HepG2 (cell line): Measurements from ENCODE around the gene ADAM10. TPM values are rescaled to one million over a fixed set of nuclear protein-coding genes. Genes with fewer than 3 reads are reported as not detected.

Experiments used
- ATAC-seq: fragments of 200-7000 bp; cut with Tn5 transposase; 3 replicates; pipeline ENCODE4 v1.9.1; 2020; ENCODE audit warnings: mild to moderate bottlenecking, moderate library complexity
- BruUV-seq: library from RNA; stranded (reverse); fragments of 400-500 nt; replicated peaks from 2 replicates; lab custom pipeline; 2021; lab: Mats Ljungman, UMichigan
- CTCF ChIA-PET: fragments of 300-600 bp; formaldehyde crosslinking; extraction: SDS; loops from one replicate; lab custom pipeline; 2021; ENCODE audit warnings: low total read pairs, inconsistent platforms, low intra/inter-chr PET ratio; lab: Yijun Ruan, JAX
- POLR2A ChIA-PET: fragments of 350-600 bp; sonication (Branson Sonifier 250); formaldehyde crosslinking; loops from one replicate; lab custom pipeline; 2020; ENCODE audit warnings: antibody characterized with exemption, inconsistent platforms; lab: Yijun Ruan, JAX
- DNase-seq: peaks from one replicate; pipeline ENCODE4 v3.0.0-alpha.2; 2015; ENCODE audit warnings: low spot score
- FAIRE-seq: peaks from 3 replicates; lab custom pipeline; 2011; peaks lifted over from hg19 to GRCh38; lab: Jason Lieb, UNC
- H2AFZ ChIP-seq: one replicate; pipeline ENCODE4 v1.6.1; 2011; ENCODE audit warnings: low read length, inconsistent platforms
- H3K27ac ChIP-seq: fragments of 300-600 bp; 3 replicates; pipeline ENCODE4 v1.8.0; 2011; ENCODE audit warnings: mixed run types, mild to moderate bottlenecking, mixed read lengths, low read length, inconsistent platforms; ENCODE audit not compliant: insufficient read depth; ENCODE audit errors: extremely low read length
- H3K27me3 ChIP-seq, 2 experiments: fragments of 200-600 bp in 1 of 2; 2 replicates in 1 of 2; 3 replicates in 1 of 2; pipeline versions ENCODE4 v1.6.0 to v1.8.0; 2011; ENCODE audit warnings: low read length in 2 of 2, mild to moderate bottlenecking in 2 of 2, moderate library complexity in 2 of 2, inconsistent platforms in 1 of 2; ENCODE audit not compliant: insufficient read depth in 2 of 2, control insufficient read depth in 1 of 2
- H3K36me3 ChIP-seq, 2 experiments: fragments of 200-600 bp in 1 of 2; replicated peaks in 1 of 2; 2 replicates in 1 of 2; 3 replicates in 1 of 2; pipeline versions ENCODE4 v1.5.1 to v1.8.0; 2011; ENCODE audit warnings: low read length in 2 of 2, inconsistent platforms in 1 of 2; ENCODE audit not compliant: insufficient read depth in 2 of 2, control insufficient read depth in 1 of 2
- H3K4me1 ChIP-seq: 2 replicates; pipeline ENCODE4 v1.5.1; 2012; ENCODE audit warnings: low read length, inconsistent platforms; ENCODE audit not compliant: insufficient read depth
- H3K4me2 ChIP-seq: 2 replicates; pipeline ENCODE4 v1.6.0; 2011; ENCODE audit warnings: low read depth, low read length, inconsistent platforms
- H3K4me3 ChIP-seq, 3 experiments: fragments of 200-600 bp in 1 of 3; sonication (generic), shearing (Covaris generic) in 1 of 3; replicated peaks in 1 of 3; 2 replicates each; pipeline ENCODE4 v1.5.1; 2011 to 2016; ENCODE audit warnings: low read length in 3 of 3, inconsistent platforms in 2 of 3, low read depth in 2 of 3, mild to moderate bottlenecking in 2 of 3, control low read depth in 1 of 3, mixed read lengths in 1 of 3; ENCODE audit not compliant: insufficient read depth in 1 of 3
- H3K79me2 ChIP-seq: one replicate; pipeline ENCODE4 v1.6.1; 2011; ENCODE audit warnings: low read length, inconsistent platforms; ENCODE audit not compliant: insufficient read depth
- H3K9ac ChIP-seq: 2 replicates; pipeline ENCODE4 v1.6.0; 2011; ENCODE audit warnings: mild to moderate bottlenecking, low read depth, low read length, inconsistent platforms; ENCODE audit not compliant: insufficient read depth
- H3K9me3 ChIP-seq: 2 replicates; pipeline ENCODE4 v1.5.1; 2012; ENCODE audit warnings: mild to moderate bottlenecking, low read length
- H4K20me1 ChIP-seq: 2 replicates; pipeline ENCODE4 v1.6.0; 2011; ENCODE audit warnings: inconsistent platforms, mild to moderate bottlenecking, low read length, moderate library complexity; ENCODE audit not compliant: insufficient read depth
- HNF4G ChIP-seq, 2 experiments: sonication (generic) in 1 of 2; formaldehyde crosslinking in 1 of 2; IDR thresholded peaks; 2 replicates each; pipeline versions ENCODE4 v1.4.0 to v1.6.1; 2011 to 2020; ENCODE audit warnings: borderline replicate concordance in 2 of 2, low read depth in 2 of 2, mild to moderate bottlenecking in 2 of 2, low read length in 1 of 2, missing genetic modification reagents in 1 of 2, moderate library complexity in 1 of 2
- KDM2A ChIP-seq: sonication (generic); formaldehyde crosslinking; IDR thresholded peaks from 2 replicates; pipeline ENCODE4 v1.4.0; 2020; ENCODE audit warnings: low read depth, missing genetic modification reagents, borderline replicate concordance
- PHF5A ChIP-seq: IDR thresholded peaks from one replicate; pipeline ENCODE4 v1.6.1; 2018; ENCODE audit warnings: low read depth, missing genetic modification reagents; ENCODE audit not compliant: unreplicated experiment
- SAFB2 ChIP-seq: sonication (generic); formaldehyde crosslinking; IDR thresholded peaks from 2 replicates; pipeline ENCODE4 v1.5.1; 2020; ENCODE audit warnings: missing genetic modification reagents, low read depth, mild to moderate bottlenecking, borderline replicate concordance
- ZBTB34 ChIP-seq: sonication (generic); formaldehyde crosslinking; IDR thresholded peaks from 2 replicates; pipeline ENCODE4 v1.8.0; 2022; ENCODE audit warnings: mild to moderate bottlenecking, missing genetic modification reagents
- ZNF672 ChIP-seq: sonication (generic); formaldehyde crosslinking; IDR thresholded peaks from 2 replicates; pipeline ENCODE4 v1.8.1; 2022; ENCODE audit warnings: missing genetic modification reagents
- WGBS: methylation state at CpG from one replicate; pipeline ENCODE4 v1.1.6; 2017; ENCODE audit warnings: low lambda C conversion rate; 5-methylcytosine and 5-hydroxymethylcytosine counted together
- in situ Hi-C: cut with HindIII; loops from 2 replicates; pipeline ENCODE4 v1.10.0; 2017; ENCODE audit warnings: low pct_unique_long_range_greater_than_20kb; ENCODE audit not compliant: extremely low pct_ligation_motif_present
- intact Hi-C: fragments of 100-400 bp; cut with micrococcal nuclease; formaldehyde crosslinking; loops from one replicate; pipeline ENCODE4 v1.10.0; 2022; ENCODE audit not compliant: unreplicated experiment
- polyA plus RNA-seq, 8 experiments: library from polyadenylated mRNA; depleted of rRNA in 3 of 8; stranded (reverse) in 7 of 8; unstranded in 1 of 8; fragments of >200 nt; fragmentation: Illumina TruSeq in 4 of 8; extraction: Trizol in 4 of 8; gene quantifications; 2 replicates each; pipeline versions ENCODE4 v1.2.1 to v1.2.3, GENCODE V29; 2011 to 2016; ENCODE audit warnings: low read depth in 4 of 8, missing spikeins in 1 of 8, mixed read lengths in 1 of 8; ENCODE audit not compliant: insufficient read depth in 1 of 8
- total RNA-seq, 5 experiments: library from RNA; depleted of rRNA; stranded (reverse); fragments of >200 nt; fragmentation: Illumina TruSeq; extraction: Trizol; gene quantifications; 2 replicates each; pipeline ENCODE4 v1.2.3, GENCODE V29; 2016; ENCODE audit warnings: low read depth in 1 of 5
- TF ChIP-seq, protein P1 (sequence below), 2 experiments: IDR thresholded peaks; 2 replicates each; pipeline ENCODE4 v1.6.1; 2011 to 2012; ENCODE audit warnings: low read length in 2 of 2, borderline replicate concordance in 1 of 2, low read depth in 1 of 2, mild to moderate bottlenecking in 1 of 2, moderate library complexity in 1 of 2
- TF ChIP-seq, protein P2 (sequence below): sonication (generic); formaldehyde crosslinking; IDR thresholded peaks from 2 replicates; pipeline ENCODE4 v1.4.0; 2020; ENCODE audit warnings: missing genetic modification reagents, mild to moderate bottlenecking, borderline replicate concordance
- TF ChIP-seq, protein P3 (sequence below): IDR thresholded peaks from 2 replicates; pipeline ENCODE4 v1.4.0; 2020; ENCODE audit warnings: mild to moderate bottlenecking, missing genetic modification reagents

The ADAM10 gene
- total and polyA plus RNA-seq, 2 of the 13 experiments (the other 11 are each of a cell fraction or from before 2014, with no cell fraction given): 92.7 to 125 TPM

DNA sequence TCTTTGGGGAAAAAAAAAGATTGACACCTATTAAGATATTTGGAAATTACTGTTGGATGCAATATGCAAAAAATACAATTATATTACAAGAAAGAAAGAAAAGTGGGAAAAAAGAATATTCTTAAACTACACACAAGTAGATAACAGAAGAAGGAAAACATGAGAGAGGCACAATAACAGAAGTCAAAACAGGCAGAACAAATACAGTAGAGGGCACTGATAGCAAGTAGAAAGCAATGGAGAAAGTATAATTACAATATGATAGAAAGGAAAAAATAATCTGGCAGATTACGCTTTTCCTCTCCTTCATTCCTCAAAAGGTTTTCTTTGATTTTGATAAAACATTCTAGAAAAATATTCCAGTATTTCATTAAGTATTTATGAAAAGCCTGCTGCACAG lies 72.1 kb downstream of the ADAM10 start:
- TF ChIP-seq, protein P1, sequence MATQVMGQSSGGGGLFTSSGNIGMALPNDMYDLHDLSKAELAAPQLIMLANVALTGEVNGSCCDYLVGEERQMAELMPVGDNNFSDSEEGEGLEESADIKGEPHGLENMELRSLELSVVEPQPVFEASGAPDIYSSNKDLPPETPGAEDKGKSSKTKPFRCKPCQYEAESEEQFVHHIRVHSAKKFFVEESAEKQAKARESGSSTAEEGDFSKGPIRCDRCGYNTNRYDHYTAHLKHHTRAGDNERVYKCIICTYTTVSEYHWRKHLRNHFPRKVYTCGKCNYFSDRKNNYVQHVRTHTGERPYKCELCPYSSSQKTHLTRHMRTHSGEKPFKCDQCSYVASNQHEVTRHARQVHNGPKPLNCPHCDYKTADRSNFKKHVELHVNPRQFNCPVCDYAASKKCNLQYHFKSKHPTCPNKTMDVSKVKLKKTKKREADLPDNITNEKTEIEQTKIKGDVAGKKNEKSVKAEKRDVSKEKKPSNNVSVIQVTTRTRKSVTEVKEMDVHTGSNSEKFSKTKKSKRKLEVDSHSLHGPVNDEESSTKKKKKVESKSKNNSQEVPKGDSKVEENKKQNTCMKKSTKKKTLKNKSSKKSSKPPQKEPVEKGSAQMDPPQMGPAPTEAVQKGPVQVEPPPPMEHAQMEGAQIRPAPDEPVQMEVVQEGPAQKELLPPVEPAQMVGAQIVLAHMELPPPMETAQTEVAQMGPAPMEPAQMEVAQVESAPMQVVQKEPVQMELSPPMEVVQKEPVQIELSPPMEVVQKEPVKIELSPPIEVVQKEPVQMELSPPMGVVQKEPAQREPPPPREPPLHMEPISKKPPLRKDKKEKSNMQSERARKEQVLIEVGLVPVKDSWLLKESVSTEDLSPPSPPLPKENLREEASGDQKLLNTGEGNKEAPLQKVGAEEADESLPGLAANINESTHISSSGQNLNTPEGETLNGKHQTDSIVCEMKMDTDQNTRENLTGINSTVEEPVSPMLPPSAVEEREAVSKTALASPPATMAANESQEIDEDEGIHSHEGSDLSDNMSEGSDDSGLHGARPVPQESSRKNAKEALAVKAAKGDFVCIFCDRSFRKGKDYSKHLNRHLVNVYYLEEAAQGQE (IDR thresholded peaks at IDR 0.05; ENCODE audit: borderline replicate concordance in 1 of 2, low read depth in 1 of 2, low read length in 2 of 2): no peak
- TF ChIP-seq KDM2A (no peak), HNF4G (IDR thresholded peaks at IDR 0.05; ENCODE audit: borderline replicate concordance, low read depth, low read length) (no peak), HNF4G (CRISPR knock-in tag; IDR thresholded peaks at IDR 0.05; ENCODE audit: borderline replicate concordance, low read depth) (no peak), SAFB2 (CRISPR knock-in tag) (no peak), ZBTB34 (CRISPR knock-in tag) (no peak), ZNF672 (CRISPR knock-in tag) (no peak), PHF5A (CRISPR knock-in tag) (no peak)
- TF ChIP-seq, protein P2, sequence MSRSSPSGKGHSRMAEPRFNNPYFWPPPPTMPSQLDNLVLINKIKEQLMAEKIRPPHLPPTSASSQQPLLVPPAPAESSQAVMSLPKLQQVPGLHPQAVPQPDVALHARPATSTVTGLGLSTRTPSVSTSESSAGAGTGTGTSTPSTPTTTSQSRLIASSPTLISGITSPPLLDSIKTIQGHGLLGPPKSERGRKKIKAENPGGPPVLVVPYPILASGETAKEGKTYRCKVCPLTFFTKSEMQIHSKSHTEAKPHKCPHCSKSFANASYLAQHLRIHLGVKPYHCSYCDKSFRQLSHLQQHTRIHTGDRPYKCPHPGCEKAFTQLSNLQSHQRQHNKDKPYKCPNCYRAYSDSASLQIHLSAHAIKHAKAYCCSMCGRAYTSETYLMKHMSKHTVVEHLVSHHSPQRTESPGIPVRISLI (CRISPR knock-in tag): no peak
- TF ChIP-seq, protein P3, sequence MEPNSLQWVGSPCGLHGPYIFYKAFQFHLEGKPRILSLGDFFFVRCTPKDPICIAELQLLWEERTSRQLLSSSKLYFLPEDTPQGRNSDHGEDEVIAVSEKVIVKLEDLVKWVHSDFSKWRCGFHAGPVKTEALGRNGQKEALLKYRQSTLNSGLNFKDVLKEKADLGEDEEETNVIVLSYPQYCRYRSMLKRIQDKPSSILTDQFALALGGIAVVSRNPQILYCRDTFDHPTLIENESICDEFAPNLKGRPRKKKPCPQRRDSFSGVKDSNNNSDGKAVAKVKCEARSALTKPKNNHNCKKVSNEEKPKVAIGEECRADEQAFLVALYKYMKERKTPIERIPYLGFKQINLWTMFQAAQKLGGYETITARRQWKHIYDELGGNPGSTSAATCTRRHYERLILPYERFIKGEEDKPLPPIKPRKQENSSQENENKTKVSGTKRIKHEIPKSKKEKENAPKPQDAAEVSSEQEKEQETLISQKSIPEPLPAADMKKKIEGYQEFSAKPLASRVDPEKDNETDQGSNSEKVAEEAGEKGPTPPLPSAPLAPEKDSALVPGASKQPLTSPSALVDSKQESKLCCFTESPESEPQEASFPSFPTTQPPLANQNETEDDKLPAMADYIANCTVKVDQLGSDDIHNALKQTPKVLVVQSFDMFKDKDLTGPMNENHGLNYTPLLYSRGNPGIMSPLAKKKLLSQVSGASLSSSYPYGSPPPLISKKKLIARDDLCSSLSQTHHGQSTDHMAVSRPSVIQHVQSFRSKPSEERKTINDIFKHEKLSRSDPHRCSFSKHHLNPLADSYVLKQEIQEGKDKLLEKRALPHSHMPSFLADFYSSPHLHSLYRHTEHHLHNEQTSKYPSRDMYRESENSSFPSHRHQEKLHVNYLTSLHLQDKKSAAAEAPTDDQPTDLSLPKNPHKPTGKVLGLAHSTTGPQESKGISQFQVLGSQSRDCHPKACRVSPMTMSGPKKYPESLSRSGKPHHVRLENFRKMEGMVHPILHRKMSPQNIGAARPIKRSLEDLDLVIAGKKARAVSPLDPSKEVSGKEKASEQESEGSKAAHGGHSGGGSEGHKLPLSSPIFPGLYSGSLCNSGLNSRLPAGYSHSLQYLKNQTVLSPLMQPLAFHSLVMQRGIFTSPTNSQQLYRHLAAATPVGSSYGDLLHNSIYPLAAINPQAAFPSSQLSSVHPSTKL (CRISPR knock-in tag): no peak
- Histone ChIP-seq H4K20me1 (0 out of 2 replicates have a peak, but pooled peaks cover 2% of the 10 kb centered on the region), H3K4me1 (no peaks in the 10 kb centered on the region), H3K79me2 (peaks cover under 1% of the 10 kb centered on the region), H2AFZ (no peak overlapping the region), H3K9me3 (no peaks in the 10 kb centered on the region), H3K4me3 (no peak overlapping the region), H3K36me3 (peaks cover 8 to 22% of the 10 kb centered on the region in 2 experiments; a peak in 4 of 5 replicates), H3K27me3 (no peaks in the 10 kb centered on the region; a peak in 1 of 5 replicates), H3K4me2 (no peak overlapping the region), H3K27ac (no peak overlapping the region), H3K9ac (no peak overlapping the region)
- BruUV-seq: TSS peak; percentile 28
- DNase-seq (no peak), FAIRE-seq (no peak), ATAC-seq (no peak)
- ChIA-PET POLR2A (no interaction called here), CTCF (no interaction called here)
- in situ Hi-C loops (no loop called here), intact Hi-C loops (loop anchor here (10.0 kb wide), 1 partner anchor 67 kb away; the partner anchor contains the start of gene ADAM10)
- 98% methylated on average over 1 of the region's 1 CpG for WGBS
